NCI-H2081 treated with DMSO at 0.1 percent for 48 hours (cell line): ENCODE data around the gene FAM83E.
"Not testable (repeated sequence)": the region's sequence is repeated elsewhere in the genome, so short reads cannot be mapped to it uniquely, and the experiment has no call there.

ENCODE experiments used
- DNase-seq: peaks from one replicate; lab custom pipeline; 2025; lab: John Stamatoyannopoulos, UW

Gene FAM83E

DNA sequence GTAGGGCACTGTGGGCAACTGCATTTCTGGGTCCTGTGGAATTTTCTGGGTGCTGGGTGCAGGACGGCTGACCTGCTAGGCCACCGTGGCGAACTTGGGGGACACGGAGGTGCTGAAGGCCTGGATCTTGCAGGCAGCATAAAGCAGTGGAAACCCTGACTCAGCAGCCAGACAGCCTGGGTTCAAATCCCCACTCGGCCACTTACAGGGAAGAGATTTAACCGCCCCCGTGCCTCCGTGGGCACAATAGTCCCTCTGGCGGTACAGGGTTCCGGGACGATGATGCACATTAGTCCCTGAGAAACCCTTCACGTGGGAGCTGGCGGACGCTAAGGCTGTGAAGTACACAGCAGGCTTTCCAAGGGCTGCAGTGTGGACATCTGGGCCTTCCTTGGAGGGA lies 3.0 kb downstream of the FAM83E start:
- no peak for DNase-seq

DNA sequence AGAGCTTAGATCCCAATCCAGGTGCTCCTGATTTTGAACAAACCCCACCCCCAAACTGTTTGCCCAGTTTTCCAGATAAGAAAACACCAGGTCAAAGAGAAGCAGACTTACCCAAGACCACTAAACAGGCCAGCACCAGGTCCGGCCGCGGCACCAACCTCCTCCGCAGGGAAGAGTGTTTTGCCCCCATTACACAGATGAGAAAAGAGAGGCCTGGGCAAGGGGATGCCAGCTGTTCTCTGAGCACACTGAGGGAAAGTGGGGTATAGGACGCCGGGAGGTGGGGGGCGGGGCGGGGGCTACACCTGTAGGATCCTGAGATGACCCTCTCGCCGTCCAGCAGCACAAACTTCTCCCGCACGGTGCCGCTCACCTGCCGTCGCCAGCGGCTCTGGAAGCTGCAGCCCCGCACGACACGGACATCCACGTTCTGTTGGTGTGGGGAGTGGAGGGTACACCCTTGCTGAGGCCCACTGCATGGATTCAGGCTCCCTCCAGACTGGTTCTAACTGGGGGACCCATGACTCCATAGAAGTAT lies 5.2 kb downstream of the FAM83E start:
- no peak for DNase-seq

DNA sequence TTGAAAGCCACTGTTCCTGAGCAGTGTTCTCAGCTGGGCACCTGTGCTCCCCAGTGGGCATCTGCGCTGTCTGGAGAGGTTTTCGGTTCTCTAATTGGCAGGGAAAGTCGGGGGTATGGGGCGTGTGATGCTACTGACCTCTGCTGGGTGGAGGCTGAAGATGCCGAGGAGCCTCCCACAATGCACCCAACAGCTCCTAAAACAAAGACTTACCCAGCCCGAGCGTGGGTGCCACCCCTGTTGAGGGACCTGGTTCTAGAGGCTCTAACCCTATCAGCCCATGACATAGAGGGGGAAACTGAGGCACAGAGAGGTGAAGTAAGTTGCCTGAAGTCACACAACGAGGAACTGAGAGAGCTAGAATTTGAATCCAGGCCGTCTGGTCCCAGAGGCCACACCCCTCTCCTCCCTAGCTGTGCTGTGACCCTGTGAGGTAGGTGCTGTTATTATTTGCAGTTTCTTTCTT lies 6.0 kb downstream of the FAM83E start:
- DNase-seq: no peak

DNA sequence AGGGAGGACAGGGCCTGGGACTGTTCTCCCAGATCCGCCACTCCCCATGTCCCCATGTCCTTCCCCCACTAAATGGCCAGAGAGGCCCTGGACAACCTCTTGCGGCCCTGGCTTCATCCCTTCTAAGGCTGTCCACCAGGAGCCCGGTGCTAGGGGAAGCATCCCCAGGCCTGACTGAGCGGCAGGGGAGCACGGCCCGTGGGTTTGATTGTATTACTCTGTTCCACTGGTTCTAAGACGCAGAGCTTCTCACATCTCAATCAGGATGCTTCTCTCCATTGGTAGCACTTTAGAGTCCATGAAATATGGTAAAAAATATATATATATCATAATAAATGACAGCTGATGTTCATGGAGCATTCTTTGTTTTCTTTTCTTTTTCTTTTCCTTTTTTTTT lies 7.5 kb downstream of the FAM83E start:
- no peak for DNase-seq

DNA sequence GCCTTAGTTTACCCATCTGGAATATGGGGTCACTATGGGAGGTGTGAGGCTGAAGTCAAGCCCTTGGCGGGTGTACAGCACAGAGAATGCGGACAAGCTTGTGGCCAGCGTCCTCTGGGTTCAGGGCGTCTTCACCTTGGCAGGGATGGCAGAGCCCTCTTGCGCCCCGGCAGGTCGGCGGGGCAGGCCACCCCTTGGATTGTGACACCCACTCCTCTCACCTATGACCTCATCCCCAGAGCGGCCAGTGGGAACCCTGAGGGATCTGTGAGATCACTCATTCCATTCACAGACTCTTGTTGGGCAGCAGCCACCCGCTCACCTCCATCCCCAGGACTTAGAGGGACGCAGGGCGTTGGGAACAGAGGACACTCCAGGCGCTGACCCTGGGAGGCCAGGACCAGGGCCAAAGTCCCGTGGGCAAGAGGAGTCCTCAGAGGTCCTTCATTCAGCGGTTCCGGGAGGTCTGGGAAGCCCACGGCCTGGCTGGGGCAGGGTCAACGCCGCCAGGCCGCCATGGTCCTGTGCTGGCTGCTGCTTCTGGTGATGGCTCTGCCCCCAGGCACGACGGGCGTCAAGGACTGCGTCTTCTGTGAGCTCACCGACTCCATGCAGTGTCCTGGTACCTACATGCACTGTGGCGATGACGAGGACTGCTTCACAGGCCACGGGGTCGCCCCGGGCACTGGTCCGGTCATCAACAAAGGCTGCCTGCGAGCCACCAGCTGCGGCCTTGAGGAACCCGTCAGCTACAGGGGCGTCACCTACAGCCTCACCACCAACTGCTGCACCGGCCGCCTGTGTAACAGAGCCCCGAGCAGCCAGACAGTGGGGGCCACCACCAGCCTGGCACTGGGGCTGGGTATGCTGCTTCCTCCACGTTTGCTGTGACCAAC lies 8.2 kb downstream of the FAM83E start, which contains the start of gene SPACA4:
Gene SPACA4 (plus strand): TSS at position 280 of the 896 bp plus-strand sequence. CDS start 237 bp downstream, at position 517.
- DNase-seq: no peak

DNA sequence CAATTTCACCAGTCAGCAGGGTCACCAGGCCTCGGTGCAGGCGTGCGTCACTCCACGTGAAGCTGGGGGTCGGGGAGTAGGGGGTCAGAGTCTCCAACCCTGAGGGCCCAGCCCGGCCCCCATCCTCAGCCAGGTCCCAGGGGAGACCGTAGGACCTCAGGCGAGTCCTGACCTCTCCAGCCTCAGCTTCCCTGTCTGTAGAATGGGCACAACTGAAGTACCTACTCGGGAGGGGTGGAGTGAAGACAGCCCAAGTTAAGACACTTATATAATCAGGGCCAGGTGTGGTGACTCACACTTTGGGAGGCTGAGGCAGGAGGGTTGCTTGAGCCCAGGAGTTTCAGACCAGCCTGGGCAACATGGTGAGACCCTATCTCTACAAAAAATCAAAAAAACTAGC lies 11.0 kb downstream of the FAM83E start:
- no peak for DNase-seq

DNA sequence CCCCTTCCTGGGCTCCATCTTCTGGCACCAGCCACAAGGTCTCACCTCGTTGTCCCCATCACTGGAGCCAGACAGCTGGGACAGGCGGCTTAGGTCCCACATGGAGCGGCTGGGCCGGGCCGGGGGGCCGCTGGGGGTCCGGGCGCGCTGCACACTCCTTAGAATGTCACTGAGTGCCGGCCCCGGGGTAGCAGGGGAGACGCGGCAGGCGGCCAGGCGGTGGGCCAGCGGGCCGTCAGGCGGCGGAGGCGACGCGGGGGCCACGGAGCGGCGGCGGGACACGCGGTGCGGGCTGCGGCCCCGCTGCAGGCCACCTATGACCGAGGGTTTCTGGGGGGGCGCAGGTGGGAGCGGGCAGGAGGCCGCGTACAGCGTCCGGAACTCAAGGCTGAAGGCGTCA lies 11.4 kb downstream of the FAM83E start:
- DNase-seq: no peak

DNA sequence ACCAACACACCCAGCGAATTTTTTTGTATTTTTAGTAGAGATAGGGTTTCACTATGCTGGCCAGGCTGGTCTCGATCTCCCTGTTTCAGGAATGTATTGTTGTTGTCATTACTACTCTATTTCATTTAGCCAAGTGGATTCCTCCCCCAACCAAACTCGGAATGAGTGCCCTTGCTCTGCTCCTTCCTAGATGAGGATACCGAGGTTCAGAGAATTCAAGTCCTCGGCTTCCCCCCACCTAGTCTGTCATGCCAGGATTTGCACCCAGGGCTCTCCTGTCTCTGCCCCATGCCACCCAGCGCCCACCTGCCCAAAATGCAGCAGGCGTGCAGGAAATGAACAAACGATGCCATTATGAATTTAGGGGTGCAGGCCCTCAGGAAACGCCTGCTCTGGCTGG lies 11.9 kb downstream of the FAM83E start:
- DNase-seq: no peak

DNA sequence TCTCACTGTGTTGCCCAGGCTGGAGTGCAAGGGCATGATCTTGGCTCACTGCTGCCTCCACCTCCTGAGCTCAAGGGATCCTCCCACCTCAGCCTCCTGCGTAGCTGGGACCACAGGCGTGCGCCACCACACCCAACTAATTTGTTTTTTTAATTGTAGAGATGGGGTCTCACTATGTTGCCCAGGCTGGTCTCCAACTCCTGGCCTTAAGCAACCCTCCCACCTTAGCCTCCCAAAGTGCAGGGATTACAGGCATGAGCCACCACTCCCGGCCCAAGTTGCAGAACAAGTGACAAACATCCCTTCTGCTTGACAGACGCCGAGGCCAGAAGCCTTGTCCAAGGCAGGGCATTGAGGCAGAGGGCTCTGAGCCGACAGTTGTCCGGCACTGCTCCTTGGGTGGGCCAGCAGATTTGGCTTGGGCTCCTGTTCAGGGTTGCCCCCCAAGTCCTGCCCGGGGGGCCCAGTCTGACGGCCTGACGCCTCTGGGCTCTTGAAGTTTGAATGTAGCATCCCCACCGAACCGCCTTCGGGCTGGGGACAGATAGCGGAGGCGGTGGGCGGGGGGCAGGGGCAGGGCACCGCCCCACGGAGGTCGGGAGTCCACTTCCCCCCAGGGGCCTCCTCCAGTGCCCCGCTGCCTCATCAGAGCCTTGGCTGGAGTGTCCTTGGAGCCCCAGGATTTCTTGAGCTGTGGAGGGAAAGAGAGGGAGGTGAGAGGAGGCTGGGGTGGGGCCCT lies 14.0 kb downstream of the FAM83E start:
- no peak for DNase-seq

DNA sequence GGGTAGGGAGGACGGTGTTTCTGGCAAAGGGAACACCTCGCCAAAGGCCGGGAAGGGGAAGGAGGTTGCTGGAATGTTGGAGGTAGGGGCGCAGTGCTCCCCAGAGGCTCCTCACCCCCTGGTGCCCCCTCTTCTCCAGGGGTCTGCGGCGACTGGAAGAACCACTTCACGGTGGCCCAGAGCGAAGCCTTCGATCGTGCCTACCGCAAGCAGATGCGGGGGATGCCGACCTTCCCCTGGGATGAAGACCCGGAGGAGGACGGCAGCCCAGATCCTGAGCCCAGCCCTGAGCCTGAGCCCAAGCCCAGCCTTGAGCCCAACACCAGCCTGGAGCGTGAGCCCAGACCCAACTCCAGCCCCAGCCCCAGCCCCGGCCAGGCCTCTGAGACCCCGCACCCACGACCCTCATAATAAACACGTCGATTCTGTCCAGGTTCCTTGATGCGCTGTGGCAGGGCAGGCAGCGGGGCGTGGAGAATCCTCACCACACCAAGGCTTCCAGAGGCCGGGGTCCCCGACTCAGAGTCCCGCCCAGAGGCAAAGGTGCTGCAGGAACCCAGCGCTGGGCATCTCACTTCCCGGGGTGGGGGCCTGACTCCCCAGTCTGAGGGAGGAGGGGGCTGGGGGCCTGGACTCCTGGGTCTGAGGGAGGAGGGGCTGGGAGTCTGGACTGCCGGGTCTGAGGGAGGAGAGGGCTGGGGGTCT lies 15.7 kb downstream of the FAM83E start:
- no peak for DNase-seq

DNA sequence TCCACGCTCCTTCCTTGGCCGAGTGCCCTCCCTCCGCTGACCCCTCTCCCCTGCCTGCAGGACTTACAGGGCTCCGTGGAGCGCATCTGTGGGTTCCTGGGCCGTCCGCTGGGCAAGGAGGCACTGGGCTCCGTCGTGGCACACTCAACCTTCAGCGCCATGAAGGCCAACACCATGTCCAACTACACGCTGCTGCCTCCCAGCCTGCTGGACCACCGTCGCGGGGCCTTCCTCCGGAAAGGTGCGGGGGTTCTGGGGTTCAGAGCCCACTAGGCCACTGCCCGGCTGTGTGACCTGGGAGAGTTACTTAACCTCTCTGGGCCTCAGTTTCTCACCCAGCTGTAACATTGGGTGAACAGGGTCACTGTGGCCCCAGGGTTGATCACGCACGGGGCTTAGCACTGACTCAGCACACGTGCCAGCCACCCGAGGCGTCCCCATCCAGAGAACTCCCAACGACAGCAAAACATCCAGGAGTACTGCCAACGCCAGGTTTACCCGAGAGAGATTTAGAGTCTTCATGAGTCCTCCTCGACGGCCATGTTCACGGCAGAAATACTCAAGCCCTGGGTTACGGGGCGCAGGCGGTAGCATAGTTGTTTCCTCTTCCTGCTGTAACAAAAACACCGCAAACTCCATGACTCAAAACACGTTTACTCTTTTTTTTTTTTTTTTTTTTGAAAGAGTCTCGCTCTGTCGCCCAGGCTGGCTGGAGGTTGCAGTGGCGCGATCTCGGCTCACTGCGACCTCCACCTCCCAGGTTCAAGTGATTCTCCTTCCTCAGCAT lies 18.0 kb downstream of the FAM83E start:
- no peak for DNase-seq

DNA sequence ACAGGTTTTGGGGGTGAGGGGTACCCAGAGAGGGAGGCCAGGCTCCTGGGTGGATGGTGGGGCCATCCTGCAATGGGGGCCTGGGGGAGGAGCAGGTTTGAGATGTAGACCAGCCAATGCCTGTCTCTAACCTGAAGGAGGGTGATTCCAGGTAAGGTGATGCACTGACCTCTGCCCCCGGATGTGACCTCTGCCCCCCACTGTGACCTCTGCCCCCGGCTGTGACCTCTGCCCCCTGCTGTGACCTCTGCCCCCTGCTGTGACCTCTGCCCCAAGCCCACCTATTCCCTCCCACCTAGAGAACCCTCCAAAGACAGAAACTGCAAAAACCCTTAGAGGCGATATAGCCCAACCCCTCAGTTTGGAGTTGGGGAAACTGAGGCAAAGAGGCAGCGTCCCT lies 18.6 kb downstream of the FAM83E start:
- no peak for DNase-seq

DNA sequence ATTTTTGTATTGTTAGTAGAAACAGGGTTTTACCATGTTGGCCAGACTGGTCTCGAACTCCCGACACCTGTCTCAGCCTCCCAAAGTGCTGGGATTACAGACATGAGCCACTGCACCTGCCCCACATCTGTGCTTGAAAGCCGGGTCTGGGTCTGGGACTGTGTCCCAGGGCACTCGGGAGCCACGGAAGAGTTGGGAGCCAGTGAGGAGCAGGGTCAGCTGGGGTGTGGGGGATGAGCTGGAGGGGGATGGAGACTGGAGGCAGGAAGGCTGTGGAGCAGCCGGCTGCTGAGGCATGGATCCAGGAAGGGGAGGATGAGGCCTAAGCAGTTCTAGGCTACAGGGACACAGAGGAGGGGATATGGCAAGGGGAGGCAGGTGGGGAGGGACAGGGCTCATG lies 19.0 kb downstream of the FAM83E start:
- no peak for DNase-seq

DNA sequence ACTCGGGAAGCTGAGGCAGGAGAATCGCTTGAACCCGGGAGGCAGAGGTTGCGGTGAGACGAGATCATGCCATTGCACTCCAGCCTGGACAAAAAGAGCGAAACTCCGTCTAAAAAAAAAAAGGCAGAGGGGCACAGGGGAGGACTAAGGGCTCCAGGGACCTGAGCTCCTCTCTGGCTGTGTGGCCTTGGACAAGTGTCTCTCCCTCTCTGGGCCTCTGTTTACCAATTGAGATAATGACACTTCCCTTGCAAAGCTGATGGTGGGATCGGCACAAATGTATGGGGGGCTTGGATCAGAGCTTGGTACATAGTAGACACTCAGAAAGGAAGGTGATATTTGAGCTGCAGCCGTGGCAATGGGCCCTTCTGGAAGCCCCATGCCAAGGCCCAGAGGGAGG lies 19.7 kb downstream of the FAM83E start:
- no peak for DNase-seq

DNA sequence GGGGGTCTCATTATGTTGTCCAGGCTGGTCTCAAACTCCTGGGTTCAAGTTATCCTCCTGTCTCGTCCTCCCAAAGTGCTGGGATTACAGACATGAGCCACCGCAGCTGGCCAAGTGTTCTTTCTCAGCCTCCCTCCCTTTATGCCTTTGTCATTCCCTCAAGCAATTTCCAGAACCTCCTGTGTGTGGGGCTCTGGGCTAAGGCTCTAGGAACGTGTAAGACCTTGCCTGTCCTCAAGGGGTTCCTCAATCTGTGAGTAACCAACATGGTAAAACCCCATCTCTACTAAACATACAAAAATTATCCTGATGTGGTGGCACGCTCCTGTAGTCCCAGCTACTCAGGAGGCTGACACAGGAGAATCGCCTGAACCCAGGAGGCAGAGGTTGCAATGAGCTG lies 23.9 kb downstream of the FAM83E start:
- DNase-seq: no peak

DNA sequence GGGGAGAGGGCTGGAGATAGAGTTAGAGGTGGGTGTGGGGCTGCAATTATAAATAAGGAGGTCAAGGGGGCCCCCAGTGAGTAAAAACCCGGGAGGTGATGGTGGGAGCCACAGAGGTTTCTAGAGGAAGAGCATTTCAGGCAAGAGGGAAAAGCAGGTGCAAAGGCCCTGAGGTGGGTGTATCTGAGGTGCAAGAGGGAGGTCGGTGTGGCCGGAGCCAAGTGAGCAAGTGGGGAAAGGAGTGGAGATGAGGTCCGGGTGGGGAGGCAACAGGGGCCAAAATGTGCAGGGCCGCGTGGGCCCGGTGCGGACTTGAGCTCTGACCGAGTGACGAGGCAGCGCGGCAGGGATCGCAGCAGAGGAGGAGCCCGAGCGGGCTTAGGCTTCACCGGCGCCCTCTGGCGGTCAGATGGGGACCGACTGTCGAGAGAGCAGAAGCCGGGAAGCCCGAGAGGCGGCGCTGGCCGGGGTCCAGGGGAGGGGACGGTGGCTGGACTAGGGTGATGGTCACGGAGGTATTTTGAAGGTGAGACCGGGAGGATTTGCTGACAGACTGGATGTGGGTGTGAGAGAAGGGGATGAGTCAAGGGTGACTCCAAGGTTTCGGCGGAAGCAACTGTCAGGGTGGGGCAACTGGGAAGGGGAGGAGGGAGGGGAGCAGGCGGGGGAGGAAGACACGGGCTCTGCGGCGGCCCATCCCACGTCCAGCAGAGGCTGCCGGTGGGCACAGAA lies 26.0 kb downstream of the FAM83E start:
- DNase-seq: peak; percentile 38

DNA sequence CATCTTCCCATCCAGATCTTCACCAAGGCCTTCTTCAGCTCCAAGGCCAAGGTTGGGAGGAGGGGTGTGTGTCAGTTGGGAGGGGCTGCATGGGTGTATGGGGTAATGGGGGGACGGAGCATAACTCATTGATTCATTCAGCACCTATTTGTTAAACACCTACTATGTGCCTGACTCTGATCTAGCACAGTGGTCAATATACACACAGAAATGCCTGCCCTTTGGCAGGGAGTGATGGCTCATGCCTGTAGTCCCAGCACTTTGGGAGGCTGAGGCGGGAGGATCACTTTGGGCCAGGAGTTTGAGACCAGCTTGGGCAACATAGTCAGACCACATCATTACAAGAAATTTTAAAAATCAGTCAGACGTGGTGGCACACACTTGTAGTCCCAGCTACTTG lies 27.5 kb downstream of the FAM83E start:
- no peak for DNase-seq

DNA sequence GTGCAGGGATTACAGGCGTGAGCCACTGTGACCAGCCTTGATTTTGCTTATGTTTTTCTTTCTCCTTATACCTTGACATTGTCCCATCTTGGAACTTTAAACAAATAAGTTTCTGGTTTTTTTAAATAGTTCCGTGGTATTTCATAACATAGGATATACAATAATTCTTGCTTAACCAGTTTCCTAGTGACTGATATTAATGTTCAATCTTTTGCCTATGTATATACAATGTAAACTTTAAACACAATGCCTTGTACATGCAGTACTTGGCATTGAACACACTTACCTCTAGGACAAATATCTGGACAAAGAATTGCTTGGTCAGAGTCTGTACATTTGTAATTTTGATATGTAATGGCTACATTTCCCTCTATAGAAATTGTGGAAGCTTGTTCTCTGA lies 32.7 kb downstream of the FAM83E start:
- no peak for DNase-seq

DNA sequence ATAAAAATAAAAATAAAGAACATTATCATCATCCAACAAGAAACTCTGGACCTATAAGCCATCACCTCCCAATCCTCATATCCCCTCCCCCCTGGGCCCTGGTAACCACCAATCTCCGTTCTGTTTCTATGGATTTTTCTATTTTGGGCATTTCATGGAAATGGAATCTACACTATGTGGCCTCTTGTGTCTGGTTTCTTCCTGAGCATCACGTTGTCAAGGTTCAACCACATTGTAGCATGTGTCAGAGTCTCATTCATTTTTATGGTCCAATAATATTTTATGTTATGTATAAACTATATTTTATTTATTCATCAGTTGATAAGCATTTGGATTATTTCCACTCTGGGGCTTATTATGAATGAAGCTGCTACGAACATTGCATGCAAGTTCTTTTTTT lies 36.0 kb downstream of the FAM83E start:
- no peak for DNase-seq

DNA sequence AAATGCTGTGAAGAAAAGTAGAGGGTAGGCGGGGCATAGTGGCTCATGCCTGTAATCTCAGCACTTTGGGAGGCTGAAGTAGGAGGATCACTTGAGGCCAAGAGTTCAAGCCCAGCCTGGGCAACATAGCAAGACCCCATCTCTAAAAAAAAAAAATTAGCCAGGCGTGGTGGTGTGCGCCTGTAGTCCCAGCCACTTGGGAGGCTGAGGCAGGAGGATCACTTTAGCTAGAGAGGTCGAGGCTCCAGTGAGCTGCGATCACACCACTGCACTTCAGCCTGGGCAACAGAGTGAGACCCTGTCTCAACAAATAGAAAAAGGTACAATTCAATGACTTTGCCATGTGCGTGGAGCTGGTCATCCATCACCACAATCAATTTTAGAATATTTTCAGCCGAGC lies 37.0 kb downstream of the FAM83E start:
- DNase-seq: not testable (repeated sequence)
